SU-DHL-6 (cell line): ENCODE measurements around the gene C12orf50.
A peak's percentile ranks its signal among the peaks of the same experiment; 100 is the strongest.

Experiments used
- H2AFZ ChIP-seq: fragments of 200-600 bp; sonication (generic); 2 replicates; pipeline ENCODE4 v1.6.1; 2014; ENCODE audit warnings: low read depth, mild to moderate bottlenecking, moderate library complexity, mixed read lengths, antibody characterized with exemption, low read length; ENCODE audit not compliant: severe bottlenecking
- H3F3A ChIP-seq: fragments of 200-600 bp; shearing (Covaris generic); 2 replicates; pipeline ENCODE4 v1.6.0; 2016; ENCODE audit warnings: antibody characterized with exemption, mild to moderate bottlenecking; ENCODE audit not compliant: insufficient read depth
- H3K27ac ChIP-seq: fragments of 200-600 bp; sonication (generic); 2 replicates; pipeline ENCODE4 v1.5.1; 2016; ENCODE audit warnings: low read depth, mild to moderate bottlenecking, low read length, moderate library complexity, mixed read lengths
- H3K27me3 ChIP-seq: fragments of 200-600 bp; sonication (generic), shearing (Covaris generic); 2 replicates; pipeline ENCODE4 v1.6.0; 2014; ENCODE audit warnings: mild to moderate bottlenecking, low read length
- H3K36me3 ChIP-seq: fragments of 200-600 bp; sonication (generic); 2 replicates; pipeline ENCODE4 v1.6.1; 2014; ENCODE audit warnings: mild to moderate bottlenecking, low read length, mixed read lengths
- H3K4me2 ChIP-seq: fragments of 300-600, 200-600 bp; shearing (Covaris generic), sonication (generic); 2 replicates; pipeline ENCODE4 v1.6.0; 2014; ENCODE audit warnings: low read length, low read depth, mild to moderate bottlenecking; ENCODE audit not compliant: poor library complexity, severe bottlenecking
- H3K4me3 ChIP-seq: fragments of 200-600 bp; sonication (generic); 2 replicates; pipeline ENCODE4 v1.5.1; 2014; ENCODE audit warnings: antibody characterized with exemption, low read length, mild to moderate bottlenecking, mixed read lengths; ENCODE audit not compliant: insufficient read depth, poor library complexity, severe bottlenecking
- H3K79me2 ChIP-seq: fragments of 200-600 bp; sonication (generic); 2 replicates; pipeline ENCODE4 v1.6.1; 2014; ENCODE audit warnings: mild to moderate bottlenecking, low read length, moderate library complexity; ENCODE audit not compliant: insufficient read depth
- H3K9ac ChIP-seq: fragments of 200-600 bp; sonication (generic); 2 replicates; pipeline ENCODE4 v1.7.0; 2014; ENCODE audit warnings: mild to moderate bottlenecking, low read length
- H3K9me2 ChIP-seq: fragments of 200-600 bp; sonication (generic); replicated peaks from 2 replicates; pipeline ENCODE4 v1.6.1; 2014; ENCODE audit warnings: low read length; ENCODE audit not compliant: insufficient read depth
- H3K9me3 ChIP-seq: fragments of 200-600 bp; sonication (generic); 2 replicates; pipeline ENCODE4 v1.6.1; 2014; ENCODE audit warnings: low read length, mixed read lengths; ENCODE audit not compliant: insufficient read depth
- H4K20me1 ChIP-seq: fragments of 200-600 bp; sonication (generic); 2 replicates; pipeline ENCODE4 v1.6.1; 2014; ENCODE audit warnings: low read depth, mild to moderate bottlenecking, antibody characterized with exemption, low read length, moderate library complexity, mixed read lengths
- EZH2phosphoT487 ChIP-seq: fragments of 200-600 bp; sonication (generic), shearing (Covaris generic); conservative IDR thresholded peaks from 2 replicates; pipeline ENCODE4 v1.6.1; 2018; ENCODE audit warnings: mild to moderate bottlenecking, antibody characterized with exemption, low read length, moderate library complexity, mixed read lengths
- TF ChIP-seq, protein P1 (sequence below): fragments of 200-600 bp; sonication (generic); IDR thresholded peaks from one replicate; pipeline ENCODE4 v1.5.1; 2017; ENCODE audit warnings: antibody characterized with exemption, mild to moderate bottlenecking, low read length, moderate library complexity; ENCODE audit not compliant: insufficient read depth, poor library complexity, severe bottlenecking

Gene C12orf50

DNA sequence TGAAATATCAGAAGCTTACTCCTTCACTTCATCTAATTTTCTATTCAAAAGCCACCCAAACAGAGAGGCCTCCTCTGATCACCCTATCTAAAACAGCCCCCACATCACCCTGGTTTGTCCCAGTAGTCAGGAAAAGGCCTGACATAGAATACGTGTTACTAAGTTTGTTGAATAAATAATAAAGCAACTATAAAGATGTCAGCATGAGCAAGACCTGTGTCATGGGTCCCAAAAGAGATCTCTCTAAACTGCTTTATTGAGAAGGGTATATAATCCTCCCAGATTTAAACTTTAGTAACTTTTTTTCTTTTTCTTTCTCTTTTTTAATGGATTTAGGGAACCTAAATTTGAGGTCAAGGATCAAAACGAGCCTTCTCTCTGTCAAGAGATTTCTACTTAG is 27.4 kb upstream of the C12orf50 start:
- Histone ChIP-seq H3F3A (peaks cover 11% of the 10 kb centered on the region; the same call in 1 of the 2 replicates), H3K9ac (no peak overlapping the region), H3K9me3 (no peaks in the 10 kb centered on the region), H3K27ac (no peak overlapping the region), H3K4me2 (no peak overlapping the region), H4K20me1 (no peaks in the 10 kb centered on the region), H3K9me2 (no peaks in the 10 kb centered on the region), H3K4me3 (no peak overlapping the region), H3K79me2 (no peaks in the 10 kb centered on the region), H3K27me3 (no peaks in the 10 kb centered on the region), H3K36me3 (peaks cover 17% of the 10 kb centered on the region; the same call in 1 of the 2 replicates), H2AFZ (no peak overlapping the region)
- TF ChIP-seq EZH2phosphoT487 = no peak

DNA sequence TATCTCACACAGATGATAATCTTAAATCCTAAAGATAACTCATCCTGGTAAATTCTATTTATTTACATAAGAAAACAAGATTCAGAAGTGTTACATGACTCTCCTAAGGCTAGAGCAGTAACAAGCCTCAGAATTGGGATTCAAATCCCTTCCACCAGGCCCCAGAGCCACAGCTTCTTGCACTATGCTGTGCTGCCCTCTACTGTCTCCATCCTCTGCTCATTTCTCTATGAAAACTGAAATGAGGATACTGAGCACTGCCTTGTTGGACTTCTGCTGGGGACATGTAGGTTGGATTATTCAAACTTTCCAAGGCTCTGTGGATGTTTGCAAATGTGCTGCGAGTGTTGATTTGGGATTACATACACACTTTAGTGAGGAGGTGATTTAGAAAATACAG is 23.5 kb upstream of the C12orf50 start:
- no peaks in the 10 kb centered on the region for H3K9me3 ChIP-seq
- H3K9me2 ChIP-seq = no peaks in the 10 kb centered on the region
- no peak overlapping the region for H3K4me2 ChIP-seq
- H3K27me3 ChIP-seq = no peaks in the 10 kb centered on the region
- no peak overlapping the region for H3K9ac ChIP-seq
- H3K27ac ChIP-seq = no peak overlapping the region
- H3F3A ChIP-seq = peaks cover 15% of the 10 kb centered on the region; the same call in 1 of the 2 replicates
- H3K36me3 ChIP-seq = peaks cover 36% of the 10 kb centered on the region
- no peak overlapping the region for H3K4me3 ChIP-seq
- no peaks in the 10 kb centered on the region for H4K20me1 ChIP-seq
- H2AFZ ChIP-seq = no peak overlapping the region
- H3K79me2 ChIP-seq = no peaks in the 10 kb centered on the region
- TF ChIP-seq EZH2phosphoT487 = no peak
- TF ChIP-seq, protein P1, sequence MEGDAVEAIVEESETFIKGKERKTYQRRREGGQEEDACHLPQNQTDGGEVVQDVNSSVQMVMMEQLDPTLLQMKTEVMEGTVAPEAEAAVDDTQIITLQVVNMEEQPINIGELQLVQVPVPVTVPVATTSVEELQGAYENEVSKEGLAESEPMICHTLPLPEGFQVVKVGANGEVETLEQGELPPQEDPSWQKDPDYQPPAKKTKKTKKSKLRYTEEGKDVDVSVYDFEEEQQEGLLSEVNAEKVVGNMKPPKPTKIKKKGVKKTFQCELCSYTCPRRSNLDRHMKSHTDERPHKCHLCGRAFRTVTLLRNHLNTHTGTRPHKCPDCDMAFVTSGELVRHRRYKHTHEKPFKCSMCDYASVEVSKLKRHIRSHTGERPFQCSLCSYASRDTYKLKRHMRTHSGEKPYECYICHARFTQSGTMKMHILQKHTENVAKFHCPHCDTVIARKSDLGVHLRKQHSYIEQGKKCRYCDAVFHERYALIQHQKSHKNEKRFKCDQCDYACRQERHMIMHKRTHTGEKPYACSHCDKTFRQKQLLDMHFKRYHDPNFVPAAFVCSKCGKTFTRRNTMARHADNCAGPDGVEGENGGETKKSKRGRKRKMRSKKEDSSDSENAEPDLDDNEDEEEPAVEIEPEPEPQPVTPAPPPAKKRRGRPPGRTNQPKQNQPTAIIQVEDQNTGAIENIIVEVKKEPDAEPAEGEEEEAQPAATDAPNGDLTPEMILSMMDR = peak; percentile 36

DNA sequence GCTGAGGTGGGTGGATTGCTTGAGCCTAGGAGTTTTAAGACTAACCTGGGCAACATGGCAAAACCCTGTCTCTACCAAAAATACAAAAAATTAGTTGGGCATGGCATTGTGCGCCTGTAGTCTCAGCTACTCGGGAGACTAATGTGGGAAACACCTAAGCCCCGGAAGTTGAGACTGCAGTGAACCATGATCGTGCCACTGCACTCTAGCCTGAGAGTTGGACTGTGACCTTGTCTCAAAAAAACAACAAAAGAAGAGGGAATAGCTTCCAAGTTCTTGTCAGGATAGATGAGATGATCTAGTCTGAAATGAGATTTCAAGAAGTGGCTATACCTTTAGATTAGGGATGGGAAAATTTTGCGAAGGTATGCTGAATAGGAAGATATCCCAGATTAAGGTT is 14.8 kb upstream of the C12orf50 start:
- no peaks in the 10 kb centered on the region for H4K20me1 ChIP-seq
- no peak overlapping the region for H3K9ac ChIP-seq
- no peaks in the 10 kb centered on the region for H3K9me3 ChIP-seq
- no peaks in the 10 kb centered on the region for H3F3A ChIP-seq
- peaks cover 36% of the 10 kb centered on the region for H3K79me2 ChIP-seq
- H3K27me3 ChIP-seq = no peaks in the 10 kb centered on the region
- no peak overlapping the region for H3K4me2 ChIP-seq
- H3K27ac ChIP-seq = no peak overlapping the region
- no peaks in the 10 kb centered on the region for H3K9me2 ChIP-seq
- H2AFZ ChIP-seq = no peak overlapping the region
- no peak overlapping the region for H3K4me3 ChIP-seq
- no peak for TF ChIP-seq EZH2phosphoT487
- TF ChIP-seq, protein P1 = no peak
- peaks cover 73% of the 10 kb centered on the region for H3K36me3 ChIP-seq

DNA sequence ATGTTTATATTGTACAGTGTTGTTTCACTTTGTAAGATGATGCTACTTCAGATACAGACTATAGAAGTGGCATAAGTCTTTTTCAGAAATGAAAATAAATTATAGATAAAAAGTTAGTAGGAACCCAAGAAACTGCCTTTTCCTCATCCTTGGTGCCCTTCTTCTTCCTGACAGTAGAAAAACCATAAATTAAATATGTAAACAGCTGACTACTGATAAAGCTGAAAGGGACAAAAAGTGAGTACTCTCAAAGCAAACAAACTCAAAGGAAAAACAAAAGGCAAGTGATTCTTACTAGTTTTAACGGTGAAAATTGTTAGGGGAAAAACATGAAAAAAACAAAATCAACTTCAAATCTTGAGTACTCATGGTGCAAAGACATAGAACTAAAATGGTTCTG is 8.6 kb upstream of the C12orf50 start:
- Histone ChIP-seq H3K27me3 (no peaks in the 10 kb centered on the region), H3K4me3 (no peak overlapping the region), H3K27ac (no peak overlapping the region), H3K36me3 (peaks cover 22% of the 10 kb centered on the region), H3K4me2 (peak overlapping the region; percentile 93), H3K9me2 (no peaks in the 10 kb centered on the region), H3K9ac (no peak overlapping the region), H3F3A (no peaks in the 10 kb centered on the region), H4K20me1 (no peaks in the 10 kb centered on the region), H3K79me2 (peaks cover 73% of the 10 kb centered on the region), H3K9me3 (no peaks in the 10 kb centered on the region), H2AFZ (no peak overlapping the region)
- TF ChIP-seq, protein P1 = no peak
- no peak for TF ChIP-seq EZH2phosphoT487
